Left colon (tissue), 2 donors: Measurements from ENCODE around the gene FHIT. TPM values are rescaled to one million over a fixed set of nuclear protein-coding genes. Genes with fewer than 3 reads are reported as not detected.
"Not testable (repeated sequence)": the region's sequence is repeated elsewhere in the genome, so short reads cannot be mapped to it uniquely, and the experiment has no call there.

Source experiments
- ATAC-seq: fragments of 200-7000 bp; cut with Tn5 transposase; one replicate; pipeline ENCODE4 v1.9.1; 2020; ENCODE audit warnings: mild to moderate bottlenecking, moderate library complexity
- DNase-seq, 2 donors: peaks; one replicate each; pipeline ENCODE4 v3.0.0-alpha.2; 2020
- intact Hi-C, 2 donors: fragments of 100-400 bp; cut with DNase I in 1 of 2; cut with micrococcal nuclease in 1 of 2; formaldehyde crosslinking; loops; one replicate each; pipeline versions ENCODE4 v1.11.2 to v1.14.0; 2022; cut with DNase I, micrococcal nuclease
- total RNA-seq, 2 donors: library from RNA; stranded (reverse); fragmentation: NEBNext Ultra II Directional; extraction: Animal tissue kit (Norgen Biotek cat#: 25700); gene quantifications; one replicate each; pipeline ENCODE4 v1.2.1, GENCODE V29; 2021
- donor health status: DM: no; HTN: no; CAD: no.
- donor health status: DM: yes; HTN: yes; CAD: no.

The FHIT gene
- total RNA-seq, 2 donors from 2014 or later: 14.5 to 17.2 TPM

- no peak for ATAC-seq
- no peak for DNase-seq
- intact Hi-C loops: no loop called here
These were observed 334.7 kb downstream of the FHIT start for GRCh38 chr3:60916546-60916945.

- intact Hi-C loops: no loop called here
- ATAC-seq (no peak), DNase-seq (no peak)
These were observed 337.8 kb downstream of the FHIT start for GRCh38 chr3:60913474-60913873.

- DNase-seq (no peak), ATAC-seq (no peak)
- intact Hi-C loops: no loop called here
These were observed 338.4 kb downstream of the FHIT start for GRCh38 chr3:60912876-60913275.

- DNase-seq: no peak
- no peak for ATAC-seq
These were observed 339.1 kb downstream of the FHIT start for GRCh38 chr3:60912142-60912541.

DNA sequence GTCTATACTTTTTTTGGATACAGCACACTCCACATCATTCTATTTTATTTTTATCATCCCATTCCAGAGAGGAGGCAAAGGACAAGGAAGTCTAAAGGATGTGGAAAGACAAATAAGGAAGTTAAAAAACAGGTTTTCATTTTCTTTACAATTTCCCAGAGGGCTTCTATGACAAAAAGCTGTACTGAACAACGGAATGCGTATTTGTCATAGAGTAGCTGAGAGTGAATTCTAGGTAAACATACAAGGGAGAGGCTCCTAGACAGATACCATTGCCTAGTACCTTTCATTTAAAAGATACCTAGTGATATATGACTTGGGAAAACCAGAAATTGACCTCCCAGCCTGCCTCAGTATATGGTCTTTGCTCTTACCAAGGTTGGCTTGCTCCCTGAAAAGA lies 341.7 kb downstream of the FHIT start:
- intact Hi-C loops: no loop called here
- no peak for DNase-seq
- ATAC-seq: peak; percentile 43

More at GRCh38 chr3:60912142-60912541, 339.1 kb downstream of the FHIT start:
- intact Hi-C loops: no loop called here

DNA sequence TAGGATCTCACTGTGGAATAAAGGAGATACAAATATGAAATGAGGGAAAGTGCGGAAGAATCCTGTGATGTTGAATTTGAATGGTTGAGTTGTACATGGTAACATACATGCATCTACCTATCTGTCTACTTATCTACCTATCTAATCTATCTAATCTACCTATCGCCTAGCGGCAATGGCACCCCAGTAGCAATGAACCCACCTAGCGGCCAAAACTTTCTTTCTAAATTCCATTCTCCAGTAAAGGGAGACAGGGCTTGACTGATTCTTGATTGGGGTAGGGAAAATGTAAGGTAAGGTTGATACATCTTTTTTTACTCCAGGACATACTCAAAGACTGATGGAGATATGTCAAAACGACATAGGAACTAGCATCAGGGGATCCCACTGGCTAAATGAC lies 345.0 kb downstream of the FHIT start:
- intact Hi-C loops: no loop called here
- ATAC-seq: no peak
- no peak for DNase-seq

GRCh38 chr3:60898321-60898720 lies 352.9 kb downstream of the FHIT start:
- ATAC-seq: no peak
- no peak for DNase-seq
- intact Hi-C loops: no loop called here

DNA sequence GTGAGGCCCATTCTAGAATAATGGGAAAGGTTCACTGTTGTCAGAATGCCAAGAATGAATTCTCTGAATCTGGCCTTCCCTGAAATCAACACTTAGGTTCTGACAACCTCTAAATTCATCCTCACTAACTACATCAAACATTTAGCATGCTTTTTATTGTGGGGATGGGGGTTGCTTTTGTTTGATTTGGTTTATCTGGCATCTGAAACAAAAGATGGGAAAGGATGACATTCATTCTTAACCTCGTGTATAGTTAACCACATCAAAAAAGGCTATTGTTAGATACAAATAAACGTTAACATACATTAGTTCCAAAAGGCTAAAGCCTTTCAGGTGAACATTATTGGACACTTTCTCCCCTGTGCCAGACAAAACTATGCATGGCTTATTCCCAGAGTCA lies 357.3 kb downstream of the FHIT start:
- ATAC-seq (no peak), DNase-seq (no peak)
- intact Hi-C loops: no loop called here

DNA sequence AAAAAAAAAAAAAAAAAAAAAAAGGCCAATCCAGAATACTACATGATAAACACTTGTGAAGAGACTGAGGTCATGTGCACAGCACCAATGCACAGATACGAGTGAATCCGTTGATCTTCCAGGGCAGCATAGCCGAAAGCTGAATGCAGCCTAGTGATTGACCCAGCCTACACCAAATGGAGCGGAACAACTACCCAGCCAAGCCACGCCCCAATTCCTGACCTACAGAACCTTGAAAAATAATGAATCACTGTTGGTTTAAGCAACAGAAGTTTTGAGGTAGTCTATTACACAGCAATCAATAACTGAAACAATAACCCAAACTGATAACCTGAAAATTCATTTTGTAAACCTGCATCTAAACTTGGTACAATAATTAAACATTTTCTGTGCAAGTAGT lies 361.0 kb downstream of the FHIT start:
- intact Hi-C loops: no loop called here
- DNase-seq (no peak), ATAC-seq (no peak)

- DNase-seq, ATAC-seq, intact Hi-C loops: not testable (repeated sequence)
These were observed 362.3 kb downstream of the FHIT start for GRCh38 chr3:60888952-60889351.

DNA sequence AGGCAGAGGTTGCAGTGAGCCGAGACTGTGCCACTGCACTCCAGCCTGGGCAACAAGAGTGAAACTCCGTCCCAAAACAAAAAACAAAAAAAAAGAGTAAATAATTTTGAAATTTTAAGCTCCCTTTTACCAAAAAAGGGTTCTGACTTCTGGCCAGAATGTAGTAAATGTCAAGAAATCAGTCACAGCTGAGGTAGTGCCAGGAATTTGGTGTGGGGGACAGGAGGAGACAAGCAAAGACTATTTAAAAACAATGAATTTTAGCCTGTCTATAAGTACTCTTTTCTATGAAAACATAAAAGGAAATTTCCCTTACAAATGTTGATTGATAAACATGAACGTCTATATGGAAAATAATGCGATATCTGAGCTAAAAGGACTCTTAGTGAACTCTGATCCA lies 363.7 kb downstream of the FHIT start:
- intact Hi-C loops: no loop called here
- DNase-seq (no peak), ATAC-seq (no peak)

GRCh38 chr3:60886518-60886917 lies 364.7 kb downstream of the FHIT start:
- intact Hi-C loops: no loop called here
- no peak for DNase-seq
- ATAC-seq: no peak

GRCh38 chr3:60884005-60884404 lies 367.2 kb downstream of the FHIT start:
- intact Hi-C loops: no loop called here
- ATAC-seq (no peak), DNase-seq (no peak)

- no peak for DNase-seq
- intact Hi-C loops: no loop called here
- no peak for ATAC-seq
These were observed 374.1 kb downstream of the FHIT start for GRCh38 chr3:60877188-60877587.

GRCh38 chr3:60870396-60870795 lies 380.9 kb downstream of the FHIT start:
- ATAC-seq: no peak
- intact Hi-C loops: no loop called here
- no peak for DNase-seq

GRCh38 chr3:60867200-60867599 lies 384.1 kb downstream of the FHIT start:
- intact Hi-C loops: no loop called here
- DNase-seq: no peak
- ATAC-seq: no peak

DNA sequence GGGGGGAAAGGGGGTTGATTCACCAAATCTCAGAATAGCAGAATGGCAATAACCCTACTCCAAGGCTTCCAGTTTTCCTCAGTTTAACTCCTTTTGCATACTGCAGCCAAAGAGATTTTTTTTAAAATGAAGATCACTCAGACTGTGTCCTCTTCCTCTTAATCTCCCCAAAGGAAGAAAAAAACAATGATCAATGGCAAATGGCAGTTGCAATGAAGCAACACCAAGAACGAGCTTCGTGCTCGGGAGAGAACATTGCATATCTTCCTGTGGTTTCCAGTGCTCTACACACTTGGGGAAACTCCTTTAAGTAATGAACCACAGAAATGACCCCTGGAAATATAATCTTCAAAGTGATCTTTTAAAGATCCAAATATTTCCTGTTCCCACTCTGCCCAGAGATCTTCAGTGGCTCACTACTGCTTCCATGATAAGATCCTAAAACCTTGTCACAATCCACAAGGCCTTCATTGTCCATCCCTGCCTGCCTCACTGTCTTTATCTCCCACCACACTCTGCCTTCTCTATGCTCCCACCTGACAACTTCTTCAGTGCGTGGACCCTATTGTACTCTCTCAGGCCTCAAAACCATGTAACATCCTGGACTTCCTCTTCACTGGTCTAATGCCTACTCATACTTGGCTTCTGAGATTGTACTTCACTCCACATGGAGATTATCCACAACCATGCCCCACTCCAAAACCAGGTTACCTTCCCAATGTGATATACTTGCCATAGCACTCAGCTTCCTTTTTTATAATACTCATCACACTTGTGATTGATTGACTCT lies 394.8 kb downstream of the FHIT start:
- no peak for DNase-seq
- no peak for ATAC-seq
- intact Hi-C loops: no loop called here

GRCh38 chr3:60855250-60855649 lies 396.0 kb downstream of the FHIT start:
- DNase-seq: no peak
- ATAC-seq: no peak
- intact Hi-C loops: no loop called here

- intact Hi-C loops: no loop called here
- no peak for DNase-seq
- no peak for ATAC-seq
These were observed 396.5 kb downstream of the FHIT start for GRCh38 chr3:60854791-60855190.

DNA sequence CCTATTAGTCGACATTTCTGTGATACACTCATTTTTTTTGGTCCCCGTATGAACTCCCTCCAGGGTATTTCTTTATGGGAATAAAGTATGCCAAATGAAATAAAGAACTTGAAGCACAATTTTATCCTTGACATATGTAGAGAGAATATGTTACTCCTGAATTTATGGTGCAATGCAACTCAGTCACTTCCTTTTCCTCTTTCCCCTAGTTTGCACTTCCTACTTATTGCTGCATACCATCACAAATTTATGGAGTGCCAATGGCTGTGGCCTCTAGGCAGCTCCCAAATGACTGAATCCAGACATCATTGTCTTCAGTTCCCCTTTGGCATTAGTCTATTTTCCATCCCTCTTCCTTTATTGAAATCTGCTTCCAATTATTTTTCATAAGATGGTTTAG lies 403.5 kb downstream of the FHIT start:
- ATAC-seq (no peak), DNase-seq (no peak)
- intact Hi-C loops: no loop called here

DNA sequence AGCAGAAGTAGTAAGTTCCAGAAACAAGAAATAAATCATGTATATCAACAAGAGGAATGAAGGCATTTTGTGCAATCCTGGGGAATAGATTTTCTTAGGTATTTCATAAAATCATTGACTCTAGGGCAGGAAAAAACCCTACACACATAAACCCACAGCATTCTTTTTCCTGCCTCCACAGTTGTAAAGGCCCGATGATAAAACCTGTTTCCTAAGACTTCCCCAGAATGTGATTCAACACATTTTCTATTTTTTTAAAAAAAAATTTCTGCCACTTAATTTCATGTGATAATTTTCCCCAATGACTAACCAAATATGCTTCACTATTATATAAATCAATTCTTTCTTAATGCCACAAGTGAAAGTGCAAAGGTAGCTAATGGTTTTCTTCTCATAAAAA lies 407.0 kb downstream of the FHIT start:
- intact Hi-C loops: no loop called here
- ATAC-seq: no peak
- DNase-seq: no peak
